Raji (cell line): Measurements from ENCODE around the gene HUWE1.

Source experiments
- POLR2A ChIP-seq: IDR thresholded peaks from 2 replicates; pipeline ENCODE4 v1.6.1; 2011; ENCODE audit warnings: low read depth, low read length, control low read depth; ENCODE audit not compliant: insufficient read depth

Gene HUWE1

GRCh38 chrX:53494436-53494835 lies 192.1 kb downstream of the HUWE1 start:
- TF ChIP-seq POLR2A = no peak

- TF ChIP-seq POLR2A = no peak
Observed at GRCh38 chrX:53486285-53486684, 200.2 kb downstream of the HUWE1 start.

- TF ChIP-seq POLR2A = no peak
Observed at GRCh38 chrX:53483838-53484405, 202.6 kb downstream of the HUWE1 start.

GRCh38 chrX:53483416-53483815 lies 203.1 kb downstream of the HUWE1 start:
- TF ChIP-seq POLR2A = no peak
